ENCODE measurements around the gene JAZF1. TPM values are rescaled to one million over a fixed set of nuclear protein-coding genes. Genes with fewer than 3 reads are reported as not detected.

JAZF1 gene
- total RNA-seq, 2 experiments from 2014 or later, result 3.3 to 4.0 TPM

GRCh38 chr7:28052933-28053332 lies 127.7 kb downstream of the JAZF1 start:
- Mint-ChIP-seq H3K27ac (no peak overlapping the region), H3K4me3 (no peak overlapping the region), H3K4me1 (ENCODE audit: low read depth) (peaks cover 6% of the 10 kb centered on the region), H3K27me3 (no peaks in the 10 kb centered on the region), H3K9me3 (no peaks in the 10 kb centered on the region), H3K36me3 (ENCODE audit: low read depth) (no peaks in the 10 kb centered on the region)
- ATAC-seq (no peak), DNase-seq (no peak)
- no peak for TF ChIP-seq CTCF (IDR thresholded peaks at IDR 0.05)
- intact Hi-C loops (cut with micrococcal nuclease), result no loop called here
- CTCF ChIA-PET, result interaction anchor here (2.6 kb wide), 1 partner anchor 9 kb away, joined by 19 read pairs; no protein-coding TSS in a partner anchor
- POLR2A ChIA-PET, result no interaction called here

- no peak overlapping the region for H3K27ac Mint-ChIP-seq
- POLR2A ChIA-PET, result no interaction called here
- H3K36me3 Mint-ChIP-seq (ENCODE audit: low read depth), result no peaks in the 10 kb centered on the region
- no peak for TF ChIP-seq CTCF (IDR thresholded peaks at IDR 0.05)
- CTCF ChIA-PET, result interaction anchor here (0.9 to 1.7 kb wide), 2 partner anchors 13 to 29 kb away, joined by 3 to 8 read pairs; no protein-coding TSS in a partner anchor
- ATAC-seq (no peak), DNase-seq (no peak)
- no peaks in the 10 kb centered on the region for H3K9me3 Mint-ChIP-seq
- H3K4me3 Mint-ChIP-seq, result no peak overlapping the region
- H3K4me1 Mint-ChIP-seq (ENCODE audit: low read depth), result peaks cover 2% of the 10 kb centered on the region
- intact Hi-C loops (cut with micrococcal nuclease), result no loop called here
- no peaks in the 10 kb centered on the region for H3K27me3 Mint-ChIP-seq
These were observed 131.9 kb downstream of the JAZF1 start for GRCh38 chr7:28048694-28049093.

GRCh38 chr7:28046035-28046434 lies 134.6 kb downstream of the JAZF1 start:
- POLR2A ChIA-PET, result no interaction called here

GRCh38 chr7:28045592-28045991 lies 135.0 kb downstream of the JAZF1 start:
- no peak overlapping the region for H3K27ac Mint-ChIP-seq
- DNase-seq (no peak), ATAC-seq (no peak)
- intact Hi-C loops (cut with micrococcal nuclease), result no loop called here
- peaks cover 9% of the 10 kb centered on the region for H3K4me1 Mint-ChIP-seq (ENCODE audit: low read depth)
- H3K9me3 Mint-ChIP-seq, result peaks cover 5% of the 10 kb centered on the region
- H3K4me3 Mint-ChIP-seq, result no peak overlapping the region
- H3K27me3 Mint-ChIP-seq, result no peaks in the 10 kb centered on the region
- no peak for TF ChIP-seq CTCF (IDR thresholded peaks at IDR 0.05)
- ChIA-PET POLR2A (no interaction called here), CTCF (no interaction called here)
- peaks cover 3% of the 10 kb centered on the region for H3K36me3 Mint-ChIP-seq (ENCODE audit: low read depth)

More at GRCh38 chr7:28046035-28046434, 134.6 kb downstream of the JAZF1 start:
- Mint-ChIP-seq H3K4me3 (no peak overlapping the region), H3K4me1 (ENCODE audit: low read depth) (peaks cover 9% of the 10 kb centered on the region), H3K27ac (no peak overlapping the region), H3K36me3 (ENCODE audit: low read depth) (peaks cover 3% of the 10 kb centered on the region), H3K27me3 (no peaks in the 10 kb centered on the region), H3K9me3 (peaks cover 5% of the 10 kb centered on the region)
- no peak for TF ChIP-seq CTCF (IDR thresholded peaks at IDR 0.05)
- intact Hi-C loops (cut with micrococcal nuclease), result no loop called here
- DNase-seq (no peak), ATAC-seq (no peak)
- CTCF ChIA-PET, result no interaction called here

GRCh38 chr7:28044825-28045224 lies 135.8 kb downstream of the JAZF1 start:
- Mint-ChIP-seq H3K36me3 (ENCODE audit: low read depth) (peaks cover 3% of the 10 kb centered on the region), H3K27ac (no peak overlapping the region), H3K27me3 (no peaks in the 10 kb centered on the region), H3K9me3 (peaks cover 5% of the 10 kb centered on the region), H3K4me1 (ENCODE audit: low read depth) (peaks cover 9% of the 10 kb centered on the region), H3K4me3 (no peak overlapping the region)
- ATAC-seq, result no peak
- CTCF ChIA-PET, result no interaction called here
- POLR2A ChIA-PET, result no interaction called here
- DNase-seq, result no peak
- TF ChIP-seq CTCF (IDR thresholded peaks at IDR 0.05), result no peak
- intact Hi-C loops (cut with micrococcal nuclease), result no loop called here

All from activated CD8-positive, alpha-beta T cell treated with anti-CD3 and anti-CD28 coated beads for 36 hours (primary cell).